MM.1S (cell line): ENCODE results near the gene RNGTT.

Experiments
- DNase-seq: peaks from one replicate; pipeline ENCODE4 v3.0.0-alpha.2; 2015
- H2AFZ ChIP-seq: fragments of 300-600 bp; sonication (generic); 2 replicates; pipeline ENCODE4 v1.6.0; 2016; ENCODE audit warnings: antibody characterized with exemption, low read length
- H3F3A ChIP-seq: fragments of 300-600 bp; sonication (generic); 2 replicates; pipeline ENCODE4 v1.6.1; 2016; ENCODE audit warnings: mild to moderate bottlenecking, antibody characterized with exemption, low read length, moderate library complexity, mixed read lengths; ENCODE audit not compliant: insufficient read depth
- H3K27ac ChIP-seq: fragments of 300-600 bp; sonication (generic); 2 replicates; pipeline ENCODE4 v1.5.1; 2016; ENCODE audit warnings: mild to moderate bottlenecking, low read length
- H3K27me3 ChIP-seq: fragments of 300-600 bp; sonication (generic); replicated peaks from 2 replicates; pipeline ENCODE4 v1.6.0; 2016; ENCODE audit warnings: low read length; ENCODE audit not compliant: insufficient read depth
- H3K36me3 ChIP-seq: fragments of 300-600 bp; sonication (generic); replicated peaks from 2 replicates; pipeline ENCODE4 v1.6.1; 2016; ENCODE audit warnings: mild to moderate bottlenecking, low read length, mixed read lengths; ENCODE audit not compliant: insufficient read depth
- H3K4me1 ChIP-seq: fragments of 300-600 bp; sonication (generic); 2 replicates; pipeline ENCODE4 v1.6.1; 2016; ENCODE audit warnings: low read length, mixed read lengths
- H3K4me2 ChIP-seq: fragments of 300-600 bp; sonication (generic); 2 replicates; pipeline ENCODE4 v1.6.0; 2016; ENCODE audit warnings: low read depth, low read length
- H3K4me3 ChIP-seq: fragments of 300-600 bp; sonication (generic); 2 replicates; pipeline ENCODE4 v1.5.1; 2016; ENCODE audit warnings: low read length, mixed read lengths
- H3K79me2 ChIP-seq: fragments of 300-600 bp; sonication (generic); 2 replicates; pipeline ENCODE4 v1.6.1; 2016; ENCODE audit warnings: mixed run types, low read length, mixed read lengths
- H3K9ac ChIP-seq: fragments of 300-600 bp; sonication (generic); 2 replicates; pipeline ENCODE4 v1.6.1; 2016; ENCODE audit warnings: low read length, mixed read lengths
- H3K9me2 ChIP-seq: fragments of 300-600 bp; sonication (generic); replicated peaks from 2 replicates; pipeline ENCODE4 v1.6.1; 2016; ENCODE audit warnings: mild to moderate bottlenecking, low read length, mixed read lengths; ENCODE audit not compliant: insufficient read depth
- H3K9me3 ChIP-seq: fragments of 300-600 bp; sonication (generic); replicated peaks from 2 replicates; pipeline ENCODE4 v1.6.1; 2016; ENCODE audit warnings: mild to moderate bottlenecking, low read length, mixed read lengths; ENCODE audit not compliant: insufficient read depth
- H4K20me1 ChIP-seq: fragments of 300-600 bp; sonication (generic); 2 replicates; pipeline ENCODE4 v1.6.1; 2016; ENCODE audit warnings: mild to moderate bottlenecking, low read length, moderate library complexity, mixed read lengths; ENCODE audit not compliant: insufficient read depth
- EZH2 ChIP-seq: fragments of 300-600 bp; sonication (generic); optimal IDR thresholded peaks from 2 replicates; pipeline ENCODE3; 2017; ENCODE audit warnings: low read depth, mild to moderate bottlenecking, antibody characterized with exemption, low read length, mixed read lengths
- EZH2phosphoT487 ChIP-seq: fragments of 300-600 bp; sonication (generic); IDR thresholded peaks from 2 replicates; pipeline ENCODE4 v1.6.1; 2018; ENCODE audit warnings: antibody characterized with exemption, low read length
- TF ChIP-seq, protein P1 (sequence below): fragments of 300-600 bp; sonication (generic); IDR thresholded peaks from 2 replicates; pipeline ENCODE4 v1.5.1; 2016; ENCODE audit warnings: antibody characterized with exemption, low read length, mixed read lengths

Gene RNGTT

DNA sequence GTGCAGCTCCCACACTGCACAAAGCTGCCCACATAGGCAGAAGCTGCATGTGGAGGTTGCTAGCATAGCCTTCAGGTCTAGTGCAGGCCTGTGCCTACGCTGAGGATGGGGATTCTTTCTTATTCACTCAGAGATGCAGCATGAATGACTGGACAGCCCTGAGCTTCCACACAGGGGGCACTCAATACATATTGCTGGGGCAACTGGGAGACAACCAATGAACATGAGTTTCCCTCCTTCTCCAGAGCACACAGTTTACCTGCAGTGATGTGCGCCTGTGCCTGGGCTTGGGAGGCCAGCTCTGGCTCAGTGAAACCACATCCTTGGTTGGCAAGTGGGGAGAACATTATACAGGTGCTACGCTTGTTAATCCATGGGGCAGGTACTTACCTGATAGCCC lies 389.9 kb downstream of the RNGTT start:
- no peaks in the 10 kb centered on the region for H3K36me3 ChIP-seq
- TF ChIP-seq EZH2phosphoT487 (no peak), EZH2 (no peak)
- TF ChIP-seq, protein P1, sequence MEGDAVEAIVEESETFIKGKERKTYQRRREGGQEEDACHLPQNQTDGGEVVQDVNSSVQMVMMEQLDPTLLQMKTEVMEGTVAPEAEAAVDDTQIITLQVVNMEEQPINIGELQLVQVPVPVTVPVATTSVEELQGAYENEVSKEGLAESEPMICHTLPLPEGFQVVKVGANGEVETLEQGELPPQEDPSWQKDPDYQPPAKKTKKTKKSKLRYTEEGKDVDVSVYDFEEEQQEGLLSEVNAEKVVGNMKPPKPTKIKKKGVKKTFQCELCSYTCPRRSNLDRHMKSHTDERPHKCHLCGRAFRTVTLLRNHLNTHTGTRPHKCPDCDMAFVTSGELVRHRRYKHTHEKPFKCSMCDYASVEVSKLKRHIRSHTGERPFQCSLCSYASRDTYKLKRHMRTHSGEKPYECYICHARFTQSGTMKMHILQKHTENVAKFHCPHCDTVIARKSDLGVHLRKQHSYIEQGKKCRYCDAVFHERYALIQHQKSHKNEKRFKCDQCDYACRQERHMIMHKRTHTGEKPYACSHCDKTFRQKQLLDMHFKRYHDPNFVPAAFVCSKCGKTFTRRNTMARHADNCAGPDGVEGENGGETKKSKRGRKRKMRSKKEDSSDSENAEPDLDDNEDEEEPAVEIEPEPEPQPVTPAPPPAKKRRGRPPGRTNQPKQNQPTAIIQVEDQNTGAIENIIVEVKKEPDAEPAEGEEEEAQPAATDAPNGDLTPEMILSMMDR: no peak
- H3K27ac ChIP-seq: no peak overlapping the region
- no peaks in the 10 kb centered on the region for H3K27me3 ChIP-seq
- no peak overlapping the region for H3K9ac ChIP-seq
- H3K4me1 ChIP-seq: no peaks in the 10 kb centered on the region
- H3K9me3 ChIP-seq: no peaks in the 10 kb centered on the region
- DNase-seq: no peak
- H3K79me2 ChIP-seq: no peaks in the 10 kb centered on the region
- no peak overlapping the region for H2AFZ ChIP-seq
- no peak overlapping the region for H3K4me3 ChIP-seq
- H3K4me2 ChIP-seq: no peak overlapping the region
- H3F3A ChIP-seq: no peaks in the 10 kb centered on the region
- no peaks in the 10 kb centered on the region for H4K20me1 ChIP-seq
- no peaks in the 10 kb centered on the region for H3K9me2 ChIP-seq

DNA sequence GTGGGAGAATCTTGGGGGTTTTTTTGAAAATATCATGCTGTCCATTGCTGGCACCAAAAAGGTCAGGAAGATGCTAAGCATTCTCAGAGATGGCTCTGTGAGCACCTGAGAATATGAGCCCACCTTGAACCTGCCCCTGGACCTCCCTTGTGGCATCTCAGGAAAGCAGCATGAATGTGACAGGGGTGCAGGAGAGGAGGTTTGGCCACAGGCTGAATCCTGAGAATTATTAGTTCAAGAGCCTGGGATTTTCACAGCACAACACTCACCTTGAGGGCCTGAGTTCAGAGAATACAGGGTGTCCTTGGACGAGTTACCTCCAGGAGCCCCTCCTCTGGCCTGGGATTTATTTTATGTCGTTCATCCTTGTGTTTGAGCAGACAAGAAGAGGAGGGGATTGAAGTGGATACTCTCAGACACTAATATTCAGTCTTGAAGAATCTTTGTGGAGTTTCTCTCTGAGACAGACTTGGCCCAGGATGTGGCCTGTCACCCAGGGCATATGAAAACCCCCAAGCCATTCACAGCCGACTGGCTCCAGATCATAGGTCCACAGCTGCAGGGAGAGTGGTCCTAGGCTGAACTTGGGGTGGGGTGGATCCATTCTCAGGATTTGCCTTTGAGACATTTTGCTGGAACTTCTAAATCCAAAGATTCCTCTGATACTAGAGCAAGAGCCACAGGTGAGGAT lies 390.8 kb downstream of the RNGTT start:
- no peaks in the 10 kb centered on the region for H3K9me3 ChIP-seq
- no peaks in the 10 kb centered on the region for H3K79me2 ChIP-seq
- no peaks in the 10 kb centered on the region for H3K27me3 ChIP-seq
- no peak overlapping the region for H3K9ac ChIP-seq
- no peaks in the 10 kb centered on the region for H3K36me3 ChIP-seq
- no peak for TF ChIP-seq EZH2
- TF ChIP-seq, protein P1: no peak
- no peak for TF ChIP-seq EZH2phosphoT487
- H2AFZ ChIP-seq: no peak overlapping the region
- no peak overlapping the region for H3K4me3 ChIP-seq
- no peaks in the 10 kb centered on the region for H3F3A ChIP-seq
- no peaks in the 10 kb centered on the region for H4K20me1 ChIP-seq
- H3K4me1 ChIP-seq: no peaks in the 10 kb centered on the region
- DNase-seq: no peak
- no peak overlapping the region for H3K4me2 ChIP-seq
- no peak overlapping the region for H3K27ac ChIP-seq
- H3K9me2 ChIP-seq: no peaks in the 10 kb centered on the region

DNA sequence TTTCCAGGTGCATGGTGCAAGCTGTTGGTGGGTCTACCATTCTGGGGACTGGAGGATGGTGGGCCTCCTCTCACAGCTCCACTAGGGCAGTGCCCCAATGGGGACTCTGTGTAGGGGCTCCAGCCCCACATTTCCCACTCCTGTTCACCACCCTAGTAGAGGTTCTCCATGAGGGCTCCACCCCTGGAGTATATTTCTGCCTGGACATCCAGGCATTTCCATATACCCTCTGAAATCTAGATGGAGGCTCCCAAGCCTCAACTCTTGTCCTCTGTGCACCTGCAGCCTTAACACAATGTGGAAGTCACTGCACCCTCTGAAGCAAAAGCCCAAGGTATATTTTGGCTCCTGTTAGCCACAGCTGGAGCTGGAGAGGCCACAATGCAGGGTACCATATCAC lies 393.5 kb downstream of the RNGTT start:
- TF ChIP-seq EZH2phosphoT487: no peak
- TF ChIP-seq, protein P1: no peak
- no peak for TF ChIP-seq EZH2
- Histone ChIP-seq H2AFZ (no peak overlapping the region), H3K27ac (no peak overlapping the region), H3K4me1 (no peaks in the 10 kb centered on the region), H3K9ac (no peak overlapping the region), H3K9me2 (no peaks in the 10 kb centered on the region), H3K79me2 (no peaks in the 10 kb centered on the region), H3K36me3 (no peaks in the 10 kb centered on the region), H3K4me3 (no peak overlapping the region), H3K27me3 (no peaks in the 10 kb centered on the region), H3K4me2 (no peak overlapping the region), H3F3A (no peaks in the 10 kb centered on the region), H4K20me1 (no peaks in the 10 kb centered on the region), H3K9me3 (no peaks in the 10 kb centered on the region)
- DNase-seq: no peak
